ENCODE results near the gene RUNDC1.
A peak's percentile ranks its signal among the peaks of the same experiment; 100 is the strongest.
"Not testable (repeated sequence)": the region's sequence is repeated elsewhere in the genome, so short reads cannot be mapped to it uniquely, and the experiment has no call there.

RUNDC1 gene

DNA sequence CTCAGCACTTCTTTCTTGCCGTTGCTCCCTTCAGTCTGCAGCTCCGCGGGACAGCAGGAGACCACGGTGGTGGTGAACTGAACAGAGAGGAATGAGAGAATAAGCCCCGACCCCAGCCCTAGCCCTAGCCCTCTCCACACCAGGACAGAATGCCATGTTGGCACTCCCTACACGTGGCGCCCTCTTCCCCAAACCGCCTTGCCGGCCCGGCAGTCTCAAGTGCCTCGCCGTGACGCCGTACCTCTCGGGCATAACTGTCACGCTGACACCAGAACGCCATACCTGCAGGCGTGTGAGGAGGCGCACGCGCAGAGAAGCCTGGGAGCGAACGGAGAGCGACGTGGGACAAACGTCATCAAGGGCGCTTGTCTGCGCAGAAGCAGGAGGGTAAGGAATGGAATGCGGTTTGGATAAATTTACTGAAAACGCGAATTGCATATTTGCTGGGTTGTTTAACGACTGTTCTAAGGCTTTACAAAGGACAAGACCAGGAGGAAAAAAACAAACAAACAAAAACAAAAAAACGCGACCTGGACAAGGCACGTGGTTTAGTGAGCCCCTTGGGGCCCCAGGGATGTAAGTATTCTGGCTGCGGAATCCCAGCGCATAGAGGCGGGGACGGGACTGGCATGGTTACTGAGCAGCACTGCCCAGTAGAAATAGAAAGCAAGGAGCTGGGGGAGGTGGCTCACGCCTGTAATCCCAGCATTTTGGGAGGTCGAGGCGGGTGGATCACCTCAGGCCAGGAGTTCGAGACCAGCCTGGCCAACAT is 16.0 kb upstream of the RUNDC1 start, which contains the start of gene AARSD1:
Gene AARSD1, minus strand, starts transcription at position 294 of the 772 bp plus-strand sequence. Its CDS starts 14 bp downstream, at position 280.
- H3K27ac ChIP-seq = peak within 1 kb of the TSS; percentile 85
- TF ChIP-seq, protein P1, sequence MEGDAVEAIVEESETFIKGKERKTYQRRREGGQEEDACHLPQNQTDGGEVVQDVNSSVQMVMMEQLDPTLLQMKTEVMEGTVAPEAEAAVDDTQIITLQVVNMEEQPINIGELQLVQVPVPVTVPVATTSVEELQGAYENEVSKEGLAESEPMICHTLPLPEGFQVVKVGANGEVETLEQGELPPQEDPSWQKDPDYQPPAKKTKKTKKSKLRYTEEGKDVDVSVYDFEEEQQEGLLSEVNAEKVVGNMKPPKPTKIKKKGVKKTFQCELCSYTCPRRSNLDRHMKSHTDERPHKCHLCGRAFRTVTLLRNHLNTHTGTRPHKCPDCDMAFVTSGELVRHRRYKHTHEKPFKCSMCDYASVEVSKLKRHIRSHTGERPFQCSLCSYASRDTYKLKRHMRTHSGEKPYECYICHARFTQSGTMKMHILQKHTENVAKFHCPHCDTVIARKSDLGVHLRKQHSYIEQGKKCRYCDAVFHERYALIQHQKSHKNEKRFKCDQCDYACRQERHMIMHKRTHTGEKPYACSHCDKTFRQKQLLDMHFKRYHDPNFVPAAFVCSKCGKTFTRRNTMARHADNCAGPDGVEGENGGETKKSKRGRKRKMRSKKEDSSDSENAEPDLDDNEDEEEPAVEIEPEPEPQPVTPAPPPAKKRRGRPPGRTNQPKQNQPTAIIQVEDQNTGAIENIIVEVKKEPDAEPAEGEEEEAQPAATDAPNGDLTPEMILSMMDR (conservative IDR thresholded peaks at IDR 0.05) = no peak

DNA sequence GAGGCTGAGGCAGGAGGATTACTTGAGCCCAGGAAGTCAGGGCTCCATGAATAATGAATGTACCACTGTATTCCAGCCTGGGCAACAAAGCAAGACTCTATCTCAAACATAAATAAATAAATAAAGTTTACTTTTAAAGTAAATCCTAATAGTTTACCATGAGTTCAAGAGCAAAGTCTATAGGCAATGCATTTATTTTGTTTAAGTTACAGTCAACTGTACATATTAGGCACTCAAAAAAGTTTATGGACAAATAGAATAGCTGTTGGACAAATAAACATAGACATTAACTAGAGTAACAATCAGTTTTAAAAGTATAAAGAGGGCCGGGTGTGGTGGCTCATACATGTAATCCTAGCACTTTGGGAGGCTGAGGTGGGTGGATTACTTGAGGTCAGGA is 12.4 kb upstream of the RUNDC1 start:
- TF ChIP-seq, protein P1 (conservative IDR thresholded peaks at IDR 0.05) = no peak
- H3K27ac ChIP-seq = no peak overlapping the region

DNA sequence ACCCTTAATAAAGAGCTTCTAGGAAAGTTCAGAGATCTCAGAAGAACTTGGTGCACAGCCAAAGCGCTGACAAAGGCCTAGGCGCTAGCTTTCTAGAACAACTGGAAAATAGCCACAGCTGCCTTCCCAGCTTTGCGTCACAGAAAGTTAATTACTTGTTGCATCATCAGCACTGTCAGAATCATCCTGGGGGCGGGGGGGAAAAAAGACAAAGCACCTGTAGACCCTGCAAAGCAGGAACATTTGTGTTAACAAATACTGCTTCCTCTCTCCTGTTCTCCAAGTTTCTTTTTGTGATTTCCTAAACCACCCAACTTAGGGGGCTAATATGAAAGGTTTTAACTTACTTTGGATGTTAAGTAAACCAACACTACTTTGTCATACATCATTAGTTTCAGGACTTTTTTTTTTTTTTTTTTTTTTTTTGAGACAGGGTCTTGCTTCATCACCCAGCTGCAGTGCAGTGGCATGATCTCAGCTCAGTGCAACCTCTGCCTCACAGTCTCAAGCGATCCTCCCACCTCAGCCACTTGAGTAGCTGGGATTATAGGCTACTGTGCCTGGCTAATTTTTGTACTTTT is 11.3 kb upstream of the RUNDC1 start:
- TF ChIP-seq, protein P1 (conservative IDR thresholded peaks at IDR 0.05) = no peak
- no peak overlapping the region for H3K27ac ChIP-seq

DNA sequence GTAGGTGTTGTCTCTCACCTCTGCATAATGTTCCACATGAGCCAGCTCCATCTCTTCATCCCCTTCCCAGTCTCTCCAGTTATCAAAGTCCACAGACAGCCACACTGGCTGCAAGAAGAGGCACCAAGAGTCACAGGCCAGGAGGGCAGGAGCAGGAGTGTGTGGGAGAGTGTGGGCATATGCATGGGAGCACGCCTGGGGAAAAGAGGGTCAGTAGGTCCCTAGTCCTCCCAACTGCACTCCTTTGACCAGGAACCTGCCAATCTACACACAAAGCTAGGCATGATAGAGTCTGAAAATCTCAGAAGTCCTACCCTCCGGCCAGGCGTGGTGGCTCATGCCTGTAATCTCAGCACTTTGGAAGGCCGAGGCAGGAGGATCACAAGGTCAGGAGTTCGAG is 8.8 kb upstream of the RUNDC1 start:
- TF ChIP-seq, protein P1 (conservative IDR thresholded peaks at IDR 0.05) = no peak
- H3K27ac ChIP-seq = no peak overlapping the region

DNA sequence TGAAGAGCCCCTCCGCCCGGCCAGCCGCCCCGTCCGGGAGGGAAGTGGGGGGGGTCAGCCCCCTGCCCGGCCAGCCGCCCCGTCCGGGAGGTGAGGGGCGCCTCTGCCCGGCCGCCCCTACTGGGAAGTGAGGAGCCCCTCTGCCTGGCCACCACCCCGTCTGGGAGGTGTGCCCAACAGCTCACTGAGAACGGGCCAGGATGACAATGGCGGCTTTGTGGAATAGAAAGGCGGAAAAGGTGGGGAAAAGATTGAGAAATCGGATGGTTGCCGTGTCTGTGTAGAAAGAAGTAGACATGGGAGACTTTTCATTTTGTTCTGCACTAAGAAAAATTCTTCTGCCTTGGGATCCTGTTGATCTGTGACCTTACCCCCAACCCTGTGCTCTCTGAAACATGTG is 7.0 kb upstream of the RUNDC1 start:
- H3K27ac ChIP-seq = not testable (repeated sequence)

DNA sequence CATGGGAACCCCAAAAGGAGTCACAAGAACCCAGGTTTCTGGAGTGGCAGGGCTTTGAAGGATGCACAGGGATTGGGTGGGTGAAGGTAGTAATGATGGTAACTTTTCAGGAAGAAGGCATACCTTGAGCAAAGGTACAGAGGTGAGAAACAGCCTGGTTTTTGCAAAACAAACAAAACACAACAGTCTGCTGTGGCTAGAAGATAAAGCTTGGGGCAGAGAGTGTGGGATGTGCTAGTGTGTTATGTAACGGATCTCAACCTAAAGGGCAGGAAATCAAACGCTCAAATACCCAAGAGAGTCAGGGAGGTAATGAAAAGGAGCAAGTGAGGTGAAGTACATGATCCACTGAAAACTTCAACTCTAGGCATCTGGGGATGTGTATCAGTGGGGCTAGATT is 5.1 kb upstream of the RUNDC1 start:
- no peak overlapping the region for H3K27ac ChIP-seq
- TF ChIP-seq, protein P1 (conservative IDR thresholded peaks at IDR 0.05) = no peak

DNA sequence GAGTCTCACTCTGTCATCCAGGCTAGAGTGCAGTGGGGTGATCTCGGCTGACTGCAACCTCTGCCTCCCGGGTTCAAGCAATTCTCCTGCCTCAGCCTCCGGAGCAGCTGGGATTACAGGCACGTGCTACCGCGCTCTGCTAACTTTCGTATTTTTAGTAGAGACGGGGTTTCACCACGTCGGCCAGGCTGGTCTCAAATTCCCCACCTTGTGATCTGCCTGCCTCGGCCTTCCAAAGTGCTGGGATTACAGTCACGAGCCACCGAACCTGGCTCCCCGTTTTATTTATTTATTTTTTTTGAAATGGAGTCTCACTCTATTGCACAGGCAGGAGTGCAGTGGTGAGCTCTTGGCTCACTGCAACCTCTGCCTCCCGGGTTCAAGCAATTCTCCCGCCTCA is 4.7 kb upstream of the RUNDC1 start:
- not testable (repeated sequence) for H3K27ac ChIP-seq

DNA sequence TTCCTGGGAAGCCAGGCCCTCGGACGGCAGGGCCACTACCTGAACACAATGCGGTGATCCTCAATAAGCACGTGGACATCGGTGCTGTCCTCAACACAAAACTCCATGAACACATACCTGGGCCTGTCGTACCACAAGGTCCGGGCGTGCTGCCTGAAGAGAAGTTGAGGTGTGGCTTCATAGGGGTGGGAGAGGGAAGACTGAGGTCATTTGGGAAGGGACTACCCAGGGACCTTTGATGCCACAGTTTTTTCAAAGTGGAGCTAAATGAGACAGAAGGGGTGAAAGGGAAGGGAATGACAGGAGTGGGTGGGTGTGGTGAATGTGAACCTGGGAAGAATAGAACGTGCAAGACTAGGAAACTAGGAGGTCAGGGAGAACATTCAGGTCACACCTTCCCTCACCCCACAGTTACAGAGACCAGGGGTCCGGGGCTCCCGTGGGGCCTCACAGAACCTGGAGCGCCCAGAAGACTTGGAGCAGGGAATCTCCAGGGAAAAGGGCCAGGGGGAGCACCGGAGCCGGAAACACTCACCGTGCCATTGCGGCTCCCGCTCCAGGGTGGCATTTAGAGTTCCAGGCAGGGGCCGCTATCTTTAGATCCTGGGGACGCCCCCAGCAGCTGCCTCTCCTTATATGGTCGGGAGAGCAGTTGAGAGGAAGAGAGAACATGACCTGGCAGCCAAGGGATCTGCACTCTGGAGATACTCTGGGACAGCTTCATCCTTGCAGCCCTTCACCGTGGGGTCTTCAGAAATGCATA is 673 bp upstream of the RUNDC1 start, which contains the start of gene PTGES3L:
Gene PTGES3L, minus strand, starts transcription at position 570 of the 763 bp plus-strand sequence. Its CDS starts 27 bp downstream, at position 543.
- peak within 1 kb of the TSS; percentile 98 for H3K27ac ChIP-seq
- TF ChIP-seq, protein P1 (conservative IDR thresholded peaks at IDR 0.05) = no peak

Data from VCaP (cell line).